ENCODE data around the gene SLC13A3.

- TF ChIP-seq CTCF (IDR thresholded peaks at IDR 0.05; ENCODE audit: insufficient read depth, low read depth, low read length) (no peak), EZH2 (IDR thresholded peaks at IDR 0.05; ENCODE audit: insufficient read depth, low read length) (no peak)
These were observed 98.5 kb downstream of the SLC13A3 start for GRCh38 chr20:46552460-46553420.

All from astrocyte (in vitro differentiated cells and primary cell).